WTC11 (cell line): Measurements from ENCODE around the gene OR52I2.

Source experiments
- ATF3 ChIP-seq: sonication (generic); formaldehyde crosslinking; conservative IDR thresholded peaks from 2 replicates; pipeline ENCODE4 v1.8.1; 2022; ENCODE audit warnings: mild to moderate bottlenecking, missing genetic modification reagents
- ESRRA ChIP-seq: sonication (generic); formaldehyde crosslinking; IDR thresholded peaks from 2 replicates; pipeline ENCODE4 v1.8.1; 2022; ENCODE audit warnings: mild to moderate bottlenecking, missing genetic modification reagents, borderline replicate concordance
- NFYB ChIP-seq: sonication (generic); formaldehyde crosslinking; conservative IDR thresholded peaks from 2 replicates; pipeline ENCODE4 v1.8.0; 2022; ENCODE audit warnings: low read depth, missing genetic modification reagents
- TCF7 ChIP-seq: sonication (generic); formaldehyde crosslinking; IDR thresholded peaks from 2 replicates; pipeline ENCODE4 v1.8.0; 2022; ENCODE audit warnings: mild to moderate bottlenecking, low read depth, missing genetic modification reagents, moderate library complexity
- TF ChIP-seq, protein P1 (sequence below): sonication (generic); formaldehyde crosslinking; IDR thresholded peaks from 2 replicates; pipeline ENCODE4 v1.8.0; 2023; ENCODE audit warnings: mild to moderate bottlenecking, missing genetic modification reagents
- TF ChIP-seq, protein P2 (sequence below): sonication (generic); formaldehyde crosslinking; IDR thresholded peaks from 2 replicates; pipeline ENCODE4 v1.8.1; 2023; ENCODE audit warnings: mild to moderate bottlenecking, missing genetic modification reagents, borderline replicate concordance
- TF ChIP-seq, protein P3 (sequence below): sonication (generic); formaldehyde crosslinking; IDR thresholded peaks from 2 replicates; pipeline ENCODE4 v1.8.0; 2022; ENCODE audit warnings: mild to moderate bottlenecking, missing genetic modification reagents

DNA sequence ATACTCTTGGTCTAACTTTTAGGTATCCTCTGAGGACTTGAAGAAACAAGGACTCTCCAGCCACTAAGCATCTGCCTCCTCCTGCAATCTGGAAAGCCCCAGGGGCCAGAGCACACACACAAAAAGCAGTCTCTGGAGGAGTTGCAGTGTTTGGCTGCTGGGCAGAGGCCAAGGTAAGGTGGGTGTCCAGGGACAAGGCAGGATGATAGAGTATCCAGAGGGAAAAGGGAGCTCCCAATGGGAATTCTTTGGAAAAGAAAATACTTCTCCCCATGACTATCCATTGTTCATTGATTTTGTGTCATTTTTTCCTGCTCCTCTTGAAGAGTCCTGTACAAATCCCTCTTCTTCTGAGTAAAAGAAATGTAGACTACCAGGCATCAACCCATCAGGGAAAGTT, at the start of gene OR52I2:
- TF ChIP-seq, protein P1, sequence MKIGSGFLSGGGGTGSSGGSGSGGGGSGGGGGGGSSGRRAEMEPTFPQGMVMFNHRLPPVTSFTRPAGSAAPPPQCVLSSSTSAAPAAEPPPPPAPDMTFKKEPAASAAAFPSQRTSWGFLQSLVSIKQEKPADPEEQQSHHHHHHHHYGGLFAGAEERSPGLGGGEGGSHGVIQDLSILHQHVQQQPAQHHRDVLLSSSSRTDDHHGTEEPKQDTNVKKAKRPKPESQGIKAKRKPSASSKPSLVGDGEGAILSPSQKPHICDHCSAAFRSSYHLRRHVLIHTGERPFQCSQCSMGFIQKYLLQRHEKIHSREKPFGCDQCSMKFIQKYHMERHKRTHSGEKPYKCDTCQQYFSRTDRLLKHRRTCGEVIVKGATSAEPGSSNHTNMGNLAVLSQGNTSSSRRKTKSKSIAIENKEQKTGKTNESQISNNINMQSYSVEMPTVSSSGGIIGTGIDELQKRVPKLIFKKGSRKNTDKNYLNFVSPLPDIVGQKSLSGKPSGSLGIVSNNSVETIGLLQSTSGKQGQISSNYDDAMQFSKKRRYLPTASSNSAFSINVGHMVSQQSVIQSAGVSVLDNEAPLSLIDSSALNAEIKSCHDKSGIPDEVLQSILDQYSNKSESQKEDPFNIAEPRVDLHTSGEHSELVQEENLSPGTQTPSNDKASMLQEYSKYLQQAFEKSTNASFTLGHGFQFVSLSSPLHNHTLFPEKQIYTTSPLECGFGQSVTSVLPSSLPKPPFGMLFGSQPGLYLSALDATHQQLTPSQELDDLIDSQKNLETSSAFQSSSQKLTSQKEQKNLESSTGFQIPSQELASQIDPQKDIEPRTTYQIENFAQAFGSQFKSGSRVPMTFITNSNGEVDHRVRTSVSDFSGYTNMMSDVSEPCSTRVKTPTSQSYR (CRISPR knock-in tag), result no peak
- TF ChIP-seq ATF3 (CRISPR knock-in tag) (no peak), TCF7 (CRISPR knock-in tag) (no peak), NFYB (CRISPR knock-in tag) (no peak), ESRRA (CRISPR knock-in tag) (no peak)
- TF ChIP-seq, protein P2, sequence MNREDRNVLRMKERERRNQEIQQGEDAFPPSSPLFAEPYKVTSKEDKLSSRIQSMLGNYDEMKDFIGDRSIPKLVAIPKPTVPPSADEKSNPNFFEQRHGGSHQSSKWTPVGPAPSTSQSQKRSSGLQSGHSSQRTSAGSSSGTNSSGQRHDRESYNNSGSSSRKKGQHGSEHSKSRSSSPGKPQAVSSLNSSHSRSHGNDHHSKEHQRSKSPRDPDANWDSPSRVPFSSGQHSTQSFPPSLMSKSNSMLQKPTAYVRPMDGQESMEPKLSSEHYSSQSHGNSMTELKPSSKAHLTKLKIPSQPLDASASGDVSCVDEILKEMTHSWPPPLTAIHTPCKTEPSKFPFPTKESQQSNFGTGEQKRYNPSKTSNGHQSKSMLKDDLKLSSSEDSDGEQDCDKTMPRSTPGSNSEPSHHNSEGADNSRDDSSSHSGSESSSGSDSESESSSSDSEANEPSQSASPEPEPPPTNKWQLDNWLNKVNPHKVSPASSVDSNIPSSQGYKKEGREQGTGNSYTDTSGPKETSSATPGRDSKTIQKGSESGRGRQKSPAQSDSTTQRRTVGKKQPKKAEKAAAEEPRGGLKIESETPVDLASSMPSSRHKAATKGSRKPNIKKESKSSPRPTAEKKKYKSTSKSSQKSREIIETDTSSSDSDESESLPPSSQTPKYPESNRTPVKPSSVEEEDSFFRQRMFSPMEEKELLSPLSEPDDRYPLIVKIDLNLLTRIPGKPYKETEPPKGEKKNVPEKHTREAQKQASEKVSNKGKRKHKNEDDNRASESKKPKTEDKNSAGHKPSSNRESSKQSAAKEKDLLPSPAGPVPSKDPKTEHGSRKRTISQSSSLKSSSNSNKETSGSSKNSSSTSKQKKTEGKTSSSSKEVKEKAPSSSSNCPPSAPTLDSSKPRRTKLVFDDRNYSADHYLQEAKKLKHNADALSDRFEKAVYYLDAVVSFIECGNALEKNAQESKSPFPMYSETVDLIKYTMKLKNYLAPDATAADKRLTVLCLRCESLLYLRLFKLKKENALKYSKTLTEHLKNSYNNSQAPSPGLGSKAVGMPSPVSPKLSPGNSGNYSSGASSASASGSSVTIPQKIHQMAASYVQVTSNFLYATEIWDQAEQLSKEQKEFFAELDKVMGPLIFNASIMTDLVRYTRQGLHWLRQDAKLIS (CRISPR knock-in tag), result no peak
- TF ChIP-seq, protein P3, sequence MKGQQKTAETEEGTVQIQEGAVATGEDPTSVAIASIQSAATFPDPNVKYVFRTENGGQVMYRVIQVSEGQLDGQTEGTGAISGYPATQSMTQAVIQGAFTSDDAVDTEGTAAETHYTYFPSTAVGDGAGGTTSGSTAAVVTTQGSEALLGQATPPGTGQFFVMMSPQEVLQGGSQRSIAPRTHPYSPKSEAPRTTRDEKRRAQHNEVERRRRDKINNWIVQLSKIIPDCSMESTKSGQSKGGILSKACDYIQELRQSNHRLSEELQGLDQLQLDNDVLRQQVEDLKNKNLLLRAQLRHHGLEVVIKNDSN (CRISPR knock-in tag), result no peak
